GM19324 (cell line): ENCODE results near the gene CCDC50.

ENCODE experiments used
- ATAC-seq: cut with Tn5 transposase; IDR thresholded peaks from one replicate; pipeline ENCODE4 v1.9.1; 2021; ENCODE audit warnings: mild to moderate bottlenecking, moderate library complexity; ENCODE audit not compliant: unreplicated experiment, low FRiP score

The CCDC50 gene

DNA sequence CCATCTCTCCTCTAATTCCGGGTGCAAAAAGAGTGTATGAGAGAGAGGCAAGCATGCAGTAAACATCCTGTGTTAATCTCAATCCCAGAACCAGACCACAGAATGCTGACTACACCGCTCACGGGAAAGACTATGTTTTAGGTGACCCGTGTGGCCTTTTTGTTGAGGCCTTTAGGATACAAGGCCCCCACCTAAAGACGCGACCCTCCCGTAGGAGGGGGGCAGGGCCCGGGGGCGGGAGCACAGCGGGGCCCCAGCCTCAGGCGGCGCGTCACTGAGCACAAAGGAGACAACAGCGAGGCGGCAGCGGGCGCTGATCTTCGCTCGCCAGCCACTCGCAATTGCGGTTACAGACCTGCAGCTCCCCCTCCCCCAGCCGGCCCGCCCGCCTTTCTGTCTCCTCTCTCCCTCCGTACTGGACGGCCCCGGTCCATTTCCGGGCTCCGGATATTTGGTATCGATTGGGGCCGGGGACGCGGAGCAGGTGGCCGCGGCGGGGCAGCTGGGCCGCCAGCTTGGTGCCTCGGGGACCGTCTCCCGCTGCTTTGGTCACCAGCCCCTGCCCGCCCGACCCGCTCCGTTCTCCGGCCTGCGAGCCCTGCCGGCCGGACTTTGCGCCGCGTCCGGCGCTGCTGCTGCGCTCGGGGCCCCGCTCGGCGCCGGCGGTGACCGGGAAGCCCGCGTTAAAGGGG, at the start of gene CCDC50:
CCDC50 (plus strand) TSS at position 433 of the 692 bp plus-strand sequence. CDS start 281 bp downstream, outside the sequence.
- peak; percentile 84 for ATAC-seq

GRCh38 chr3:191280111-191280510, 49.1 kb upstream of the CCDC50 start:
- ATAC-seq = no peak

DNA sequence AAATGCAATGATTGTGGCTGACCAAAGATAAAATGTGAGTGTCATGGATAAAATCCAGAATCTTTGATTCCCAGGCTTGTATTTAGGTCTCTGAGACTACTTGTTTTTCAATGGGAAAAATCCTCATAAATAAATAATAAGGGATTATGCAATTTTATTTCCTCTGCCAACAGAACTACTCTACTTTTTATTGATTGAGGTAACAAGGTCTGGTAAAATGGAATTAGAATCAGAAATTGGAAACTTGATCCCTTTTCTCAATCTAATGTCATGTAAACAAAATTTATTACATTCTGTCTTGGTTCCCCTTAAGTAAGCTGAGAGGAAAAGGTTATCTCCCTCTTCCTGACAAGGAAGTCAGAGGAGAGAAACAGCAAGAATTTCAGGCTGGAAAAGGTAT, 48.3 kb upstream of the CCDC50 start:
- no peak for ATAC-seq

DNA sequence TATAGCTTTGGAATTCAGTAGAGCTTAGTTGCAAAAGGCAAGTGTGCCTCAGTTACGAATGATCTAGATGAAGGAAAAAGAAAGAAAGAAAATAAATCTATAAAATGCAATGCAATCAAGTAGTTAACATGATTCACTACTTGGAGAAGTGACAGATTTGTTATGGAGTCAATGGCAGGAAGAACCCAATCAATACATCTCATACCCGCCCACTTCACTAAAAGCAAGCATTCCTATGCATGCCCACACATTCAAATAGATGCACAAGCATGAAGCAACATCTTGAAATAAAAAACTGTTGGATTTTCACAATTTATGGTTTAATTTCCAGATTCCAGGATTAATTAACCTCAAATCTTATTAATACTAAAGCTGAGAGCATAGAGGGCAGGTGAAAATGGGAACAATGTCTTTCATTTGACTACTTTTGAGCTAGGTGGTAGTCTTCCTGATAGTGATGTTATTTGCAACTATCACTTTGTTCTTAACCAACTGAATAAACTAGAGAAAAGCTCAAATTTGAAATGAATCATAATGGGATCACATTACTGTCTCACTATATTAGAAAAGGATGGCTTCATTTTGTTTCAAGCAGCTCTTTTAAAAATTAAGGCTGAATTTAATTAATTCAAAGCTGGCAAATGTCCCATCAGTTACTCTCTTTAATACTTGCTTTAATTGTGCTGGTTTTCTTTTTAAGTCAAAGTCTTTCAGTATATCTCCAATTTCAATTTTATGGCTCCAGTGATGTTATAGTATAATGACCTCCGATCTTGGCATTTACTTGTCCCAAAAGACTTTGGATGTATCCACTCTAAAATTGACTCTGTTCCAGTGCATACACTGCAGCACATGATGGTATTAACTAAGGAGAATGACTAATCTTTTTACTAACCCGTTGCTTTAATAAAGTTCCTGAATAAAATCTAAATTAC, 46.7 kb upstream of the CCDC50 start:
- no peak for ATAC-seq

DNA sequence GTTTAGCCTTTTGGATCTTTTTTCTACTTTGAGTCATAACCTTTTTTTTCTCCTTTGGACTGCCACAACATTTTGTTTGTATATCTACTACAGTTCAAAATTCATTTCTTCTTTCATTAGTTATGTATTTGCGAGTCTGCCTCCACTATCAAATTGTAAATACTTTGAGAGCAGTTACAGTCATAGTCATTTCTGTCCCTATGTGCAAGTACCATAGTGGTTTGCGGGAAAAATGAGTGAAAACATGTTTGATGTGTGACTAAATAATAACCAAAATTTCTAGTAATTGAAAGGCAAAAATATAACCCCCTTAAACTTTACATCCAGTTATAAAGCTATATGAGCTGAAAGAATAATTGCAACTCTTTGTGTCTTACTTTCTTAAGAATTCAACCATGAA, 45.8 kb upstream of the CCDC50 start:
- ATAC-seq = no peak

DNA sequence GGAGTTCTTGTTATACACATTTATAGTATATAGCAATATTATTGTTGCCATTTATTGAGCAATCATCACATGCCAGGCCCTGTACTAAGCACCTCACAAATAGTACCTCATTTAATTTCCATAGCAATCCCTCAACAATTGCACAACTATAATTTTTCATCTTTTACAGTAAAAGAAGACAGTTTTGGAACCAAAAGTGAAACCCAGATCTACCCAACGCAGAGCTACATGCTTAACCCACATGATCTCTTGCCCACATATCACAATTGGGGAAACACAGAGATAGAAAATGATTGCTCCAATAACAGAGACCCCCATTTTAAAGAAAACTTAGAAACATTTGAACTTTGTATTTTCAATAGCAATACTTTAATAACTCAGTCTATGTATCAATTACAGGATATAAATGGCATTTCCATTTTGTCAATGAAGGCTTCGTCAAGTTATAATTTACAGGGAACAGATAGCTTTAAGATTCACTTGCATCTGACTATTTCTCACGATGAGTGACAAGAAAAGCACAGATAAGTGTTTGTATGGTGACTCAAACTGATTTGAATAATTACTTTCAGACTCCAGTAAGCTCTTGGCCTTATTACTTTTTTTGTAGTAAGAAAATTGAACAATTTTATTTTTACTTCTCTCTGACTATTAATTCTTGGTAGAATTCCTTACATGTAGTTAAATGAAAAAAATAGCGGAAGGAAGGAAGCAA, 38.7 kb upstream of the CCDC50 start:
- ATAC-seq = peak; percentile 86

- no peak for ATAC-seq
These were observed 36.8 kb upstream of the CCDC50 start for GRCh38 chr3:191292243-191293015.

DNA sequence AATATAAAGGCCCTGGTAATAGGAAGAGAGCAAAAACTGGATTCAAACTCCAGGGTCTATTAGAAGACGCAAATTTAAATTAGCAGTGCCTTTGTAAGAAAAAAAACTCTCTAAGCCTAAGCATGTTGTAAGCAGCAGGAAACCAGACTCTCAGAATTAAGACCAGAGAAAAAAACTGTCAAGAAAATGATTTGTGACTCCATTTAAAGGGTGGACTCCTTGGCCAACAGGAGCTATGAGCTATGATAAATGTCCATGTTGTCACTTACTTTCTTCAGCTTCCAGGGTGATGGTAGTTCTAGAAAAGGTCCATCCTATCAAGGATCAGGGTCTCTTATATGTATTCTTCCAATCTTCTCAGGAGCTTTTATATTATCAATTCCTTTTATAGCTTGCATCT, 34.9 kb upstream of the CCDC50 start:
- ATAC-seq = no peak

DNA sequence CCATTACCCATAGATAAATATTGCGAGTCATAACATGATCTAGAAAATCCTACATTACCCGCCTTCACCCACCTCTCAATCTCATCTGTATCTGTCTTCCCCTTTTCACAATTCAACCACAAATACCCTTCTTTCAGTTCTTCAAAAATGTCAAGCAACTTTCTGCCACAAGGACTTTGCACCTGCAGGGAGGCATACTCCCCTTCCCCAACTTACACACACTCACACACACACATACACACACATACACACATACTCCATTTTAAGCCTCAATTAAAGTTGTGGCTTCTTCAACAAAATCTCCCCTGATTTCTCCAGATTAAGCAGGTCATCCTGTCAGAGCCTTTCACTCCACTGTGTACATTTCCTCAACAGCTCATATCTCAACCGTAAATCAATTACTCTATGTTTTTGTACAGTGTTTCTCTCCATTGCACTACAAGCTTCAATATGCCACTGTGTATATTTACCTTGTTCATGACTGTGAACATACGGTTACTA, 33.1 kb upstream of the CCDC50 start:
- peak; percentile 77 for ATAC-seq

GRCh38 chr3:191298846-191299245, 30.3 kb upstream of the CCDC50 start:
- ATAC-seq = no peak

GRCh38 chr3:191300422-191300821, 28.8 kb upstream of the CCDC50 start:
- no peak for ATAC-seq

- ATAC-seq = peak; percentile 65
These were observed 28.2 kb upstream of the CCDC50 start for GRCh38 chr3:191301017-191301416.

GRCh38 chr3:191301782-191302411, 27.3 kb upstream of the CCDC50 start:
- ATAC-seq = no peak

- ATAC-seq = no peak
These were observed 26.7 kb upstream of the CCDC50 start for GRCh38 chr3:191302451-191302850.

GRCh38 chr3:191303596-191303995, 25.6 kb upstream of the CCDC50 start:
- no peak for ATAC-seq

- no peak for ATAC-seq
These were observed 22.8 kb upstream of the CCDC50 start for GRCh38 chr3:191306428-191306827.

DNA sequence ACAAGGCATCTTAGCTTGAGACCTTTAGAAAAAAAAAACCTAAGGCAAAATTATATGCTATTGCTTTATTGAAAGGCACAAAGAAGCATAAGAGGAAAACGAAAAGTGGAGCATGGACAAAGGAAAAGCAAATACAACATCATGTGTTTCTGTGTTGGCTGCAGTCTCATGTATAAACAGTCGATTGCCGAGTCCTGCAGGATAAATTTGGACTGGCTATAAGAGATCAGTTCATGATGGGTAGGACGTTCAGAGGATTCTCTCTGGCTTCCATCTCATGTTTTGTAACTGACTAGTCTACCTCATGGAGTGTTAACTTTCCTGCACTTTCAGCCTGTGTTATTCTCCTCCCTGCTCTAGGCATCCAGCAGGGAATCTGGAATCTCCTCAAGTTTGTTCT, 21.9 kb upstream of the CCDC50 start:
- ATAC-seq = no peak

DNA sequence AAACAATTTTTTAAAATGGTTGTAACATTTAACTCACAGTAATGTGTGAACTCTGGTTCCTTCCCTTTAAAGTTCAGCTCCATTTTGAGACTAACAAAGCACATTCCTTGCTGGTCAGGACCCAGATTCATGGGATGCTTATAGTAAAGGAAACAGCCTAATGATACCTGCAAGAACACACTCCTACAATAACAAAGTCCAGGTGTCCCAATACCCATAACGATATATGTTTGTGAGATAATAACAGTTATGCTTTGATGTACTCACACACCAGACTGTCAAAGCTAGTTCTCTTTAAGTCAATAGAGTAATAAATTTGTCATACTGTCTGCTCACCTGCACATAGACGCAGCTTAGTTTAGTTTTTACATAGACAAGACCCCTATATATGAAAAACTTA, 15.9 kb upstream of the CCDC50 start:
- ATAC-seq = no peak

DNA sequence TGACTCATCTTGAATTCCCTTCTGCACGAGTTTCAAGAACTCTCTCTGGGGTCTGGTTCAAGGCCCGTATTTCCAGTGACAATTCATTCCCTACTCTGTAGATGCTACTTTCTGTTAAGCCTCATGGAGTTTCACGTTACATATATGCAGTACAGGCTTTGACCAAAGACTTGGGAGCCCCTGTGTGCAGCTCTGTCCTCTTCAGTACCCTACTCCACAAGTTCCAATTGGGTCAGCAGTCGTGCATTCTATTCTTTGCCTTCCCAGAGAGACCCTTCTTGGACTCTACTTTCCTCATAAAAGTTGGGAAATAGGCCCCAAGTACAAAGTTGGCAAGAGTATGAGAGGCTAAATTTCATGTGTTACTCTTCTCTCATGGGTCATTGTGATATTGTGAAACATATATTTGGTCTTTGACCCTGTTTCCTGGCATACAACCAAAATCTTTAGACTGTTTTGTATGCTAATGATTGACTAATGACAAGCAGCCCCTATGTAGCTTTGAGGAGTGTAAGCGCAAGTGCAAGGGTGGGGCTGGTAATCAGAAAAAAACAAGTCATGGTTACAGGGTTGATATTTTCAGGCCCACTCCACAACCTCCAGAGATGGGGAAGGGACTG, 15.0 kb upstream of the CCDC50 start:
- no peak for ATAC-seq
